ENCODE data around the gene TRAF7. TPM values are rescaled to one million over a fixed set of nuclear protein-coding genes. Genes with fewer than 3 reads are reported as not detected.

The TRAF7 gene
- total and polyA plus RNA-seq, 2 of the 8 experiments (the other 6 are each of a cell fraction or from before 2014, with no cell fraction given): 96.8 to 148 TPM

- Histone ChIP-seq H4K8ac (ENCODE audit: extremely low read depth, insufficient read depth, low read length) (no peak overlapping the region), H3K9me3 (ENCODE audit: insufficient read depth in 2 of 2, low read depth in 1 of 2, low read length in 1 of 2) (no peaks in the 10 kb centered on the region), H4K20me1 (replicated peaks in 1 of 2; ENCODE audit: control insufficient read depth in 1 of 2, insufficient read depth in 2 of 2, low read length in 2 of 2) (peaks cover 0 to 6% of the 10 kb centered on the region in 2 experiments), H2AFZ (ENCODE audit: low read length) (no peak overlapping the region), H2BK5ac (ENCODE audit: low read depth, low read length) (no peak overlapping the region; the same call in 1 of the 2 replicates), H3K18ac (ENCODE audit: extremely low read depth, low read length) (no peak overlapping the region), H3K4me1 (replicated peaks in 1 of 4; ENCODE audit: control insufficient read depth in 3 of 4, insufficient read depth in 4 of 4, low read length in 3 of 4) (peaks cover 0 to 7% (median 2%) of the 10 kb centered on the region in 4 experiments; a peak in 4 of 7 replicates), H3K27ac (ENCODE audit: low read depth, low read length) (no peak overlapping the region), H3K36me3 (ENCODE audit: control insufficient read depth in 2 of 4, insufficient read depth in 4 of 4, low read length in 3 of 4) (peaks cover 0 to 4% (median 0%) of the 10 kb centered on the region in 4 experiments; a peak in 1 of 8 replicates), H4K91ac (replicated peaks; ENCODE audit: insufficient read length, low read length) (peak overlapping the region; percentile 65), H2BK20ac (ENCODE audit: low read length) (no peak overlapping the region), H3K4me2 (ENCODE audit: insufficient read depth in 1 of 2, low read depth in 2 of 2, low read length in 2 of 2) (no peak overlapping the region), H3K23me2 (ENCODE audit: low read depth, low read length) (peaks cover 2% of the 10 kb centered on the region; the same call in 1 of the 2 replicates), H3K23ac (ENCODE audit: insufficient read length) (no peak overlapping the region), H3K27me3 (replicated peaks in 1 of 4; ENCODE audit: control insufficient read depth in 3 of 4, extremely low read depth in 1 of 4, insufficient read depth in 3 of 4, low read length in 3 of 4) (no peaks in the 10 kb centered on the region; a peak in 1 of 7 replicates), H2BK12ac (ENCODE audit: low read depth, low read length) (0 out of 2 replicates have a peak overlapping the region, but pooled peaks have one; percentile 5), H3K9ac (replicated peaks in 1 of 4; ENCODE audit: extremely low read depth in 1 of 4, low read depth in 3 of 4, low read length in 3 of 4) (no peak overlapping the region), H2BK120ac (replicated peaks; ENCODE audit: low read depth, low read length) (no peak overlapping the region), H4K5ac (ENCODE audit: insufficient read length, low read depth, low read length) (no peak overlapping the region), H3K79me2 (ENCODE audit: control insufficient read depth in 1 of 2, insufficient read depth in 2 of 2, low read length in 2 of 2) (no peaks in the 10 kb centered on the region), H3K4ac (replicated peaks; ENCODE audit: insufficient read length, low read depth, low read length) (no peak overlapping the region), H2BK15ac (ENCODE audit: low read length) (0 out of 2 replicates have a peak overlapping the region, but pooled peaks have one; percentile 46), H3K14ac (ENCODE audit: insufficient read length) (no peak overlapping the region), H3K4me3 (ENCODE audit: extremely low read depth in 1 of 4, insufficient read depth in 2 of 4, low read depth in 3 of 4, low read length in 4 of 4) (no peak overlapping the region), H3K56ac (replicated peaks; ENCODE audit: insufficient read length, low read depth, low read length) (no peak overlapping the region), H3K79me1 (ENCODE audit: low read depth, low read length) (no peaks in the 10 kb centered on the region), H2AK5ac (ENCODE audit: low read depth, low read length) (no peak overlapping the region)
- CTCF ChIA-PET (ENCODE audit: partially characterized antibody): interaction anchor here (0.5 to 0.8 kb wide), 2 partner anchors 10 to 128 kb away, joined by 3 to 4 read pairs; no protein-coding TSS in a partner anchor
- no peak for FAIRE-seq
- POLR2A ChIA-PET (ENCODE audit: partially characterized antibody): interaction anchor here (0.6 to 4.9 kb wide), 10 partner anchors 8 to 54 kb away, joined by 3 to 17 read pairs (median 3); partner anchors contain the start of genes BRICD5, PGP and TRAF7
- WGBS, 2 experiments (ENCODE audit: extremely low coverage in 1 of 2, insufficient coverage in 1 of 2, insufficient read length in 1 of 2, insufficient replicate concordance in 2 of 2, low coverage in 1 of 2, low lambda C conversion rate in 2 of 2, missing lambda C conversion rate in 1 of 2): 95% methylated on average over 19 of the region's 19 CpGs; no CpG with 5 or more reads in 1 of the 2 experiments
- no peak for DNase-seq (ENCODE audit: low read depth in 1 of 2, low spot score in 2 of 2)
- TF ChIP-seq SIX5 (IDR thresholded peaks at IDR 0.05; ENCODE audit: low read depth, low read length) (no peak), NRF1 (IDR thresholded peaks at IDR 0.05; ENCODE audit: low read depth, low read length) (no peak), USF2 (IDR thresholded peaks at IDR 0.05; ENCODE audit: low read length) (no peak), KDM4A (IDR thresholded peaks at IDR 0.05; ENCODE audit: low read depth, low read length, severe bottlenecking) (no peak), SUZ12 (IDR thresholded peaks at IDR 0.05; ENCODE audit: low read length) (no peak), FOSL1 (IDR thresholded peaks at IDR 0.05; ENCODE audit: insufficient read depth, low read depth, low read length) (no peak), BCL11A (IDR thresholded peaks at IDR 0.05; ENCODE audit: low read depth in 2 of 2, low read length in 2 of 2) (no peak), CREB1 (IDR thresholded peaks at IDR 0.05) (no peak), ZNF274 (IDR thresholded peaks at IDR 0.05; ENCODE audit: borderline replicate concordance, extremely low read depth, low read length) (no peak), YY1 (IDR thresholded peaks at IDR 0.05; ENCODE audit: low read depth, low read length) (no peak), CBX8 (IDR thresholded peaks at IDR 0.05; ENCODE audit: borderline replicate concordance, low read depth, low read length) (no peak), CHD2 (IDR thresholded peaks at IDR 0.05; ENCODE audit: low read length) (no peak), EP300 (IDR thresholded peaks at IDR 0.05; ENCODE audit: borderline replicate concordance in 1 of 2, low read depth in 2 of 2, low read length in 2 of 2) (no peak)
Observed at GRCh38 chr16:2184346-2184745, 28.8 kb downstream of the TRAF7 start.
